Panc1 (cell line): ENCODE data around the gene SHE. TPM values are rescaled to one million over a fixed set of nuclear protein-coding genes. Genes with fewer than 3 reads are reported as not detected.

ENCODE experiments used
- ATAC-seq: fragments of 200-7000 bp; cut with Tn5 transposase; 2 replicates; pipeline ENCODE4 v1.9.1; 2020; ENCODE audit warnings: mild to moderate bottlenecking, moderate library complexity
- BruUV-seq: library from RNA; stranded (reverse); fragments of 400-500 nt; replicated peaks from 2 replicates; lab custom pipeline; 2021; lab: Mats Ljungman, UMichigan
- CTCF ChIA-PET: fragments of 300-600 bp; sonication (Branson Sonifier 250); formaldehyde crosslinking; loops from one replicate; lab custom pipeline; 2022; ENCODE audit warnings: antibody characterized with exemption; lab: Charles Lee
- POLR2A ChIA-PET: fragments of 300-600 bp; sonication (Branson Sonifier 250); formaldehyde crosslinking; loops from one replicate; lab custom pipeline; 2022; ENCODE audit warnings: antibody characterized with exemption; lab: Charles Lee
- DNase-seq: peaks from one replicate; pipeline ENCODE4 v3.0.0-alpha.2; 2010; ENCODE audit warnings: low read depth, low spot score
- H3K27ac ChIP-seq: 2 replicates; pipeline ENCODE4 v1.5.1; 2011; ENCODE audit warnings: mild to moderate bottlenecking, low read length, inconsistent platforms
- H3K27me3 ChIP-seq: fragments of 200-500 bp; sonication (Bioruptor generic); 2 replicates; pipeline ENCODE4 v1.6.0; 2014; ENCODE audit warnings: low read length, inconsistent platforms; ENCODE audit not compliant: control insufficient read depth, insufficient read depth
- H3K36me3 ChIP-seq: fragments of 200-500 bp; sonication (Bioruptor generic); 2 replicates; pipeline ENCODE4 v1.5.1; 2014; ENCODE audit warnings: inconsistent platforms, mild to moderate bottlenecking, low read length, moderate library complexity; ENCODE audit not compliant: control insufficient read depth, insufficient read depth
- H3K4me1 ChIP-seq: 2 replicates; pipeline ENCODE4 v1.5.1; 2011; ENCODE audit warnings: inconsistent platforms, mild to moderate bottlenecking, low read length, moderate library complexity; ENCODE audit not compliant: control insufficient read depth, insufficient read depth
- H3K4me3 ChIP-seq, 2 experiments: 2 replicates each; pipeline ENCODE4 v1.5.1; 2011 to 2012; ENCODE audit warnings: low read depth in 2 of 2, low read length in 2 of 2, mild to moderate bottlenecking in 2 of 2, inconsistent platforms in 1 of 2, moderate library complexity in 1 of 2
- H3K9me3 ChIP-seq: fragments of 200-500 bp; sonication (Bioruptor generic); 2 replicates; pipeline ENCODE4 v1.5.1; 2014; ENCODE audit warnings: low read depth, mild to moderate bottlenecking, inconsistent platforms, low read length, moderate library complexity; ENCODE audit not compliant: control insufficient read depth, insufficient read depth
- POLR2AphosphoS5 ChIP-seq: IDR thresholded peaks from 2 replicates; pipeline ENCODE4 v1.6.1; 2012; ENCODE audit warnings: mild to moderate bottlenecking, low read depth, low read length, moderate library complexity
- SIN3A ChIP-seq: IDR thresholded peaks from 2 replicates; pipeline ENCODE4 v1.6.1; 2012; ENCODE audit warnings: low read depth, mild to moderate bottlenecking, low read length, moderate library complexity, borderline replicate concordance; ENCODE audit not compliant: insufficient read depth
- TCF7L2 ChIP-seq: IDR thresholded peaks from 2 replicates; pipeline ENCODE4 v1.6.1; 2011; ENCODE audit warnings: mild to moderate bottlenecking, low read depth, low read length, inconsistent platforms
- in situ Hi-C: cut with HindIII; loops from 2 replicates; pipeline ENCODE4 v1.10.0; 2016; ENCODE audit warnings: low sequenced_read_pairs, low pct_unique_long_range_greater_than_20kb
- intact Hi-C: fragments of 100-400 bp; cut with micrococcal nuclease; formaldehyde crosslinking; loops from one replicate; pipeline ENCODE4 v1.10.0; 2022; ENCODE audit not compliant: unreplicated experiment
- total RNA-seq: library from RNA; stranded (reverse); gene quantifications from one replicate; pipeline ENCODE4 v1.2.1, GENCODE V29; 2021; ENCODE audit not compliant: unreplicated experiment
- TF ChIP-seq, protein P1 (sequence below): fragments of 450-650 bp; IDR thresholded peaks from 2 replicates; pipeline ENCODE4 v1.5.1; 2017; ENCODE audit warnings: mild to moderate bottlenecking
- TF ChIP-seq, protein P2 (sequence below), 2 experiments: IDR thresholded peaks; 2 replicates each; pipeline ENCODE4 v1.6.1; 2011 to 2012; ENCODE audit warnings: low read depth in 2 of 2, control low read depth in 1 of 2, low read length in 1 of 2, mild to moderate bottlenecking in 1 of 2, moderate library complexity in 1 of 2; ENCODE audit not compliant: insufficient read depth in 1 of 2

Gene SHE
- total RNA-seq, 1 experiment from 2014 or later: 0.03 TPM

GRCh38 chr1:154433161-154433764 is 68.9 kb downstream of the SHE start:
- ATAC-seq (no peak), DNase-seq (no peak)
- in situ Hi-C loops (no loop called here), intact Hi-C loops (no loop called here)
- ChIA-PET CTCF (no interaction called here), POLR2A (no interaction called here)
- TF ChIP-seq, protein P1, sequence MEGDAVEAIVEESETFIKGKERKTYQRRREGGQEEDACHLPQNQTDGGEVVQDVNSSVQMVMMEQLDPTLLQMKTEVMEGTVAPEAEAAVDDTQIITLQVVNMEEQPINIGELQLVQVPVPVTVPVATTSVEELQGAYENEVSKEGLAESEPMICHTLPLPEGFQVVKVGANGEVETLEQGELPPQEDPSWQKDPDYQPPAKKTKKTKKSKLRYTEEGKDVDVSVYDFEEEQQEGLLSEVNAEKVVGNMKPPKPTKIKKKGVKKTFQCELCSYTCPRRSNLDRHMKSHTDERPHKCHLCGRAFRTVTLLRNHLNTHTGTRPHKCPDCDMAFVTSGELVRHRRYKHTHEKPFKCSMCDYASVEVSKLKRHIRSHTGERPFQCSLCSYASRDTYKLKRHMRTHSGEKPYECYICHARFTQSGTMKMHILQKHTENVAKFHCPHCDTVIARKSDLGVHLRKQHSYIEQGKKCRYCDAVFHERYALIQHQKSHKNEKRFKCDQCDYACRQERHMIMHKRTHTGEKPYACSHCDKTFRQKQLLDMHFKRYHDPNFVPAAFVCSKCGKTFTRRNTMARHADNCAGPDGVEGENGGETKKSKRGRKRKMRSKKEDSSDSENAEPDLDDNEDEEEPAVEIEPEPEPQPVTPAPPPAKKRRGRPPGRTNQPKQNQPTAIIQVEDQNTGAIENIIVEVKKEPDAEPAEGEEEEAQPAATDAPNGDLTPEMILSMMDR: no peak
- TF ChIP-seq POLR2AphosphoS5: no peak
- TF ChIP-seq, protein P2, sequence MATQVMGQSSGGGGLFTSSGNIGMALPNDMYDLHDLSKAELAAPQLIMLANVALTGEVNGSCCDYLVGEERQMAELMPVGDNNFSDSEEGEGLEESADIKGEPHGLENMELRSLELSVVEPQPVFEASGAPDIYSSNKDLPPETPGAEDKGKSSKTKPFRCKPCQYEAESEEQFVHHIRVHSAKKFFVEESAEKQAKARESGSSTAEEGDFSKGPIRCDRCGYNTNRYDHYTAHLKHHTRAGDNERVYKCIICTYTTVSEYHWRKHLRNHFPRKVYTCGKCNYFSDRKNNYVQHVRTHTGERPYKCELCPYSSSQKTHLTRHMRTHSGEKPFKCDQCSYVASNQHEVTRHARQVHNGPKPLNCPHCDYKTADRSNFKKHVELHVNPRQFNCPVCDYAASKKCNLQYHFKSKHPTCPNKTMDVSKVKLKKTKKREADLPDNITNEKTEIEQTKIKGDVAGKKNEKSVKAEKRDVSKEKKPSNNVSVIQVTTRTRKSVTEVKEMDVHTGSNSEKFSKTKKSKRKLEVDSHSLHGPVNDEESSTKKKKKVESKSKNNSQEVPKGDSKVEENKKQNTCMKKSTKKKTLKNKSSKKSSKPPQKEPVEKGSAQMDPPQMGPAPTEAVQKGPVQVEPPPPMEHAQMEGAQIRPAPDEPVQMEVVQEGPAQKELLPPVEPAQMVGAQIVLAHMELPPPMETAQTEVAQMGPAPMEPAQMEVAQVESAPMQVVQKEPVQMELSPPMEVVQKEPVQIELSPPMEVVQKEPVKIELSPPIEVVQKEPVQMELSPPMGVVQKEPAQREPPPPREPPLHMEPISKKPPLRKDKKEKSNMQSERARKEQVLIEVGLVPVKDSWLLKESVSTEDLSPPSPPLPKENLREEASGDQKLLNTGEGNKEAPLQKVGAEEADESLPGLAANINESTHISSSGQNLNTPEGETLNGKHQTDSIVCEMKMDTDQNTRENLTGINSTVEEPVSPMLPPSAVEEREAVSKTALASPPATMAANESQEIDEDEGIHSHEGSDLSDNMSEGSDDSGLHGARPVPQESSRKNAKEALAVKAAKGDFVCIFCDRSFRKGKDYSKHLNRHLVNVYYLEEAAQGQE (IDR thresholded peaks at IDR 0.05; ENCODE audit: insufficient read depth in 1 of 2, low read depth in 2 of 2, low read length in 1 of 2): no peak
- no peak for TF ChIP-seq TCF7L2
- no peak for TF ChIP-seq SIN3A
- no peak overlapping the region for H3K4me3 ChIP-seq
- H3K9me3 ChIP-seq: no peaks in the 10 kb centered on the region
- no peaks in the 10 kb centered on the region for H3K36me3 ChIP-seq
- no peaks in the 10 kb centered on the region for H3K27me3 ChIP-seq
- H3K4me1 ChIP-seq: no peaks in the 10 kb centered on the region; the same call in none of the 2 replicates
- no peak overlapping the region for H3K27ac ChIP-seq
- no TSS peak for BruUV-seq

- ATAC-seq: no peak
- no TSS peak for BruUV-seq
Measured at GRCh38 chr1:154431586-154432373, 70.4 kb downstream of the SHE start.

More at GRCh38 chr1:154431586-154432373, 70.4 kb downstream of the SHE start:
- intact Hi-C loops: no loop called here
- peak; percentile 78 for DNase-seq
- no peaks in the 10 kb centered on the region for H3K27me3 ChIP-seq
- no peaks in the 10 kb centered on the region for H3K9me3 ChIP-seq
- TF ChIP-seq, protein P1: no peak
- TF ChIP-seq, protein P2 (IDR thresholded peaks at IDR 0.05; ENCODE audit: insufficient read depth in 1 of 2, low read depth in 2 of 2, low read length in 1 of 2): no peak
- no peak for TF ChIP-seq TCF7L2
- TF ChIP-seq POLR2AphosphoS5: no peak
- no peak for TF ChIP-seq SIN3A
- POLR2A ChIA-PET: no interaction called here
- no peak overlapping the region for H3K4me3 ChIP-seq
- no peak overlapping the region for H3K27ac ChIP-seq
- in situ Hi-C loops: no loop called here
- no peaks in the 10 kb centered on the region for H3K36me3 ChIP-seq
- CTCF ChIA-PET: no interaction called here
- peaks cover 9% of the 10 kb centered on the region for H3K4me1 ChIP-seq
